Neutrophil (primary cell): ENCODE measurements around the gene CHADL.

Experiments
- H3K27ac ChIP-seq: fragments of 200-600 bp; sonication (generic); 2 replicates; pipeline ENCODE4 v1.5.1; 2016; ENCODE audit warnings: mild to moderate bottlenecking, moderate library complexity
- H3K27me3 ChIP-seq: fragments of 200-600 bp; sonication (generic); 2 replicates; pipeline ENCODE4 v1.6.0; 2016; ENCODE audit warnings: mild to moderate bottlenecking
- H3K36me3 ChIP-seq: fragments of 200-600 bp; sonication (generic); 2 replicates; pipeline ENCODE4 v1.5.1; 2017
- H3K4me1 ChIP-seq, 2 experiments: fragments of 200-600 bp in 1 of 2; sonication (generic) in 1 of 2; 1 replicate in 1 of 2; 2 replicates in 1 of 2; pipeline versions ENCODE4 v1.5.1 to v1.6.1; 2013 to 2016; ENCODE audit warnings: low read depth in 1 of 2, low read length in 1 of 2, mild to moderate bottlenecking in 1 of 2, moderate library complexity in 1 of 2; ENCODE audit not compliant: control insufficient read depth in 1 of 2, insufficient read depth in 1 of 2
- H3K4me3 ChIP-seq, 2 experiments: fragments of 200-600 bp in 1 of 2; sonication (generic) in 1 of 2; 1 replicate in 1 of 2; 2 replicates in 1 of 2; pipeline ENCODE4 v1.5.1; 2013 to 2016; ENCODE audit warnings: low read depth in 1 of 2, low read length in 1 of 2, mild to moderate bottlenecking in 1 of 2, moderate library complexity in 1 of 2
- H3K9me3 ChIP-seq: fragments of 200-600 bp; sonication (generic); 2 replicates; pipeline ENCODE4 v1.5.1; 2016
- CTCF ChIP-seq: fragments of 200-600 bp; sonication (generic); IDR thresholded peaks from 2 replicates; pipeline ENCODE4 v1.5.1; 2016; ENCODE audit warnings: antibody characterized with exemption

Gene CHADL

GRCh38 chr22:41215409-41215808, 25.3 kb downstream of the CHADL start:
- H3K9me3 ChIP-seq: no peaks in the 10 kb centered on the region
- no peak overlapping the region for H3K4me3 ChIP-seq
- H3K27me3 ChIP-seq: no peaks in the 10 kb centered on the region
- H3K36me3 ChIP-seq: peaks cover 28% of the 10 kb centered on the region
- peaks cover 12% of the 10 kb centered on the region in 2 experiments for H3K4me1 ChIP-seq
- H3K27ac ChIP-seq: no peak overlapping the region
- no peak for TF ChIP-seq CTCF

GRCh38 chr22:41206719-41207118, 34.0 kb downstream of the CHADL start:
- H3K27me3 ChIP-seq: no peaks in the 10 kb centered on the region
- no peak overlapping the region for H3K27ac ChIP-seq

GRCh38 chr22:41204992-41205900, 35.5 kb downstream of the CHADL start, which contains the start of gene L3MBTL2:
Gene L3MBTL2, plus strand, starts transcription at chr22:41205312. Its CDS starts 51 bp downstream, at chr22:41205363.
- Histone ChIP-seq H3K27ac (peak within 1 kb of the TSS; percentile 74), H3K4me3 (peak within 1 kb of the TSS; percentile 93), H3K9me3 (no peaks in the 10 kb centered on the region), H3K27me3 (no peaks in the 10 kb centered on the region), H3K36me3 (peaks cover 7% of the 10 kb centered on the region), H3K4me1 (peaks cover 12 to 13% of the 10 kb centered on the region in 2 experiments)
- TF ChIP-seq CTCF: peak; percentile 28

More at GRCh38 chr22:41206719-41207118, 34.0 kb downstream of the CHADL start:
- no peak for TF ChIP-seq CTCF
- Histone ChIP-seq H3K9me3 (no peaks in the 10 kb centered on the region), H3K4me3 (no peak overlapping the region), H3K4me1 (peaks cover 12 to 13% of the 10 kb centered on the region in 2 experiments), H3K36me3 (peaks cover 17% of the 10 kb centered on the region)

- H3K27ac ChIP-seq: peak overlapping the region; percentile 29
- H3K9me3 ChIP-seq: no peaks in the 10 kb centered on the region
- peaks cover 12 to 13% of the 10 kb centered on the region in 2 experiments for H3K4me1 ChIP-seq
- H3K27me3 ChIP-seq: peaks cover 8% of the 10 kb centered on the region
- H3K36me3 ChIP-seq: no peaks in the 10 kb centered on the region
- H3K4me3 ChIP-seq: no peak overlapping the region
- TF ChIP-seq CTCF: no peak
These were observed 36.7 kb downstream of the CHADL start for GRCh38 chr22:41204066-41204465.

- no peak overlapping the region for H3K27ac ChIP-seq
- no peak for TF ChIP-seq CTCF
- no peaks in the 10 kb centered on the region for H3K36me3 ChIP-seq
- H3K27me3 ChIP-seq: peaks cover 17% of the 10 kb centered on the region
- no peaks in the 10 kb centered on the region for H3K9me3 ChIP-seq
- H3K4me1 ChIP-seq: peaks cover 17 to 19% of the 10 kb centered on the region in 2 experiments
- no peak overlapping the region for H3K4me3 ChIP-seq
These were observed 37.6 kb downstream of the CHADL start for GRCh38 chr22:41203118-41203517.
